K562 (cell line): ENCODE results near the gene FGF9. TPM values are rescaled to one million over a fixed set of nuclear protein-coding genes. Genes with fewer than 3 reads are reported as not detected.

ENCODE experiments used
- ATAC-seq: fragments of 200-7000 bp; cut with Tn5 transposase; 3 replicates; pipeline ENCODE4 v1.9.1; 2020; ENCODE audit warnings: moderate library complexity
- BruUV-seq: library from RNA; stranded (reverse); fragments of 400-500 nt; replicated peaks from 2 replicates; lab custom pipeline; 2021; lab: Mats Ljungman, UMichigan
- CTCF ChIA-PET: fragments of 300-600 bp; formaldehyde crosslinking; extraction: SDS; loops from one replicate; lab custom pipeline; 2021; ENCODE audit warnings: low intra/inter-chr PET ratio; lab: Yijun Ruan, JAX
- POLR2A ChIA-PET: fragments of 300-600, 350-650 bp; sonication (Branson Sonifier 250); formaldehyde crosslinking; extraction: SDS; loops from one replicate; lab custom pipeline; 2021; ENCODE audit warnings: antibody characterized with exemption, inconsistent platforms; lab: Yijun Ruan, JAX
- DNase-seq, 4 experiments: peaks; one replicate each; pipeline versions ENCODE4 v3.0.0 to v3.0.0-alpha.2; 2011 to 2018; ENCODE audit warnings: low spot score in 3 of 4, mixed read lengths in 3 of 4; ENCODE audit errors: extremely low read depth in 1 of 4
- FAIRE-seq: peaks from 2 replicates; lab custom pipeline; 2011; peaks lifted over from hg19 to GRCh38; lab: Jason Lieb, UNC
- H2AFZ ChIP-seq: 2 replicates; pipeline ENCODE4 v1.6.0; 2011; ENCODE audit warnings: low read depth, low read length, control low read depth, inconsistent platforms
- H3K27ac ChIP-seq: fragments of 200-600 bp; 3 replicates; pipeline ENCODE4 v1.8.0; 2011; ENCODE audit warnings: low read depth, mild to moderate bottlenecking, control low read depth, inconsistent platforms, low read length, moderate library complexity, mixed read lengths; ENCODE audit errors: extremely low read depth
- H3K27me3 ChIP-seq, 2 experiments: fragments of 300-600 bp in 1 of 2; 2 replicates in 1 of 2; 3 replicates in 1 of 2; pipeline versions ENCODE4 v1.6.0 to v1.8.0; 2011; ENCODE audit warnings: inconsistent platforms in 2 of 2, low read length in 2 of 2, mild to moderate bottlenecking in 1 of 2, mixed read lengths in 1 of 2, moderate library complexity in 1 of 2; ENCODE audit not compliant: control insufficient read depth in 2 of 2, insufficient read depth in 2 of 2
- H3K36me3 ChIP-seq: fragments of 300-600 bp; 3 replicates; pipeline ENCODE4 v1.8.0; 2011; ENCODE audit warnings: mild to moderate bottlenecking, low read length, inconsistent platforms; ENCODE audit not compliant: control insufficient read depth, insufficient read depth
- H3K4me1 ChIP-seq, 2 experiments: fragments of 200-600 bp in 1 of 2; replicated peaks in 1 of 2; 2 replicates in 1 of 2; 3 replicates in 1 of 2; pipeline versions ENCODE4 v1.5.1 to v1.8.0; 2011; ENCODE audit warnings: inconsistent platforms in 2 of 2, low read length in 2 of 2, mild to moderate bottlenecking in 1 of 2, mixed read lengths in 1 of 2, moderate library complexity in 1 of 2; ENCODE audit not compliant: control insufficient read depth in 2 of 2, insufficient read depth in 2 of 2
- H3K4me2 ChIP-seq: 2 replicates; pipeline ENCODE4 v1.6.1; 2011; ENCODE audit warnings: low read length, control low read depth, inconsistent platforms, mixed read lengths; ENCODE audit not compliant: insufficient read depth
- H3K4me3 ChIP-seq: fragments of 200-600 bp; sonication (generic), shearing (Covaris generic); 2 replicates; pipeline ENCODE4 v1.5.1; 2016; ENCODE audit warnings: control low read depth, inconsistent platforms
- H3K79me2 ChIP-seq: fragments of 200-600 bp; 3 replicates; pipeline ENCODE4 v1.8.0; 2011; ENCODE audit warnings: low read length, inconsistent platforms; ENCODE audit not compliant: control insufficient read depth, insufficient read depth
- H3K9ac ChIP-seq, 2 experiments: 2 replicates each; pipeline versions ENCODE4 v1.6.0 to v1.6.1; 2011; ENCODE audit warnings: low read depth in 2 of 2, low read length in 2 of 2, control low read depth in 1 of 2, inconsistent platforms in 1 of 2, mild to moderate bottlenecking in 1 of 2, mixed read lengths in 1 of 2; ENCODE audit not compliant: insufficient read depth in 1 of 2
- H3K9me1 ChIP-seq: one replicate; pipeline ENCODE4 v1.6.0; 2011; ENCODE audit warnings: inconsistent platforms, mild to moderate bottlenecking, low read length, moderate library complexity; ENCODE audit not compliant: control insufficient read depth, insufficient read depth
- H3K9me3 ChIP-seq: replicated peaks from 2 replicates; pipeline ENCODE4 v1.5.1; 2011; ENCODE audit warnings: low read depth, low read length, inconsistent platforms; ENCODE audit not compliant: control insufficient read depth, insufficient read depth
- H4K20me1 ChIP-seq: replicated peaks from 2 replicates; pipeline ENCODE4 v1.6.1; 2011; ENCODE audit warnings: low read length, inconsistent platforms, mixed read lengths; ENCODE audit not compliant: control insufficient read depth, insufficient read depth
- HEY1 ChIP-seq: fragments of 250-450 bp; sonication (Bioruptor Pico); IDR thresholded peaks from 2 replicates; pipeline ENCODE4 v1.5.0; 2020; ENCODE audit warnings: mild to moderate bottlenecking, moderate library complexity, borderline replicate concordance
- HNRNPH1 ChIP-seq: fragments of 200-400 bp; formaldehyde crosslinking; optimal IDR thresholded peaks from 2 replicates; pipeline ENCODE3; 2017; ENCODE audit warnings: low read depth, mild to moderate bottlenecking, low read length, moderate library complexity
- KDM4B ChIP-seq, 2 experiments: fragments of 450-650 bp in 1 of 2; sonication (generic) in 1 of 2; IDR thresholded peaks; 2 replicates each; pipeline ENCODE4 v1.6.1; 2016 to 2017; ENCODE audit warnings: borderline replicate concordance in 2 of 2, antibody characterized with exemption in 1 of 2, low read depth in 1 of 2, mild to moderate bottlenecking in 1 of 2
- NR1H2 ChIP-seq: sonication (generic); formaldehyde crosslinking; IDR thresholded peaks from 2 replicates; pipeline ENCODE4 v1.4.0; 2020; ENCODE audit warnings: mild to moderate bottlenecking, missing genetic modification reagents
- NR2C1 ChIP-seq, 2 experiments: fragments of 450-650 bp; IDR thresholded peaks; 2 replicates each; pipeline ENCODE4 v1.6.1; 2017; ENCODE audit warnings: mild to moderate bottlenecking in 2 of 2, antibody characterized with exemption in 1 of 2, inconsistent platforms in 1 of 2, missing compliant biosample characterization in 1 of 2, missing genetic modification characterization in 1 of 2
- POLR2A ChIP-seq: fragments of 450-650 bp; conservative IDR thresholded peaks from 2 replicates; pipeline ENCODE4 v1.6.1; 2016
- POLR3G ChIP-seq: IDR thresholded peaks from 2 replicates; pipeline ENCODE4 v1.6.1; 2011; ENCODE audit not compliant: insufficient read length, insufficient replicate concordance; ENCODE audit errors: extremely low read depth
- RFX1 ChIP-seq: fragments of 450-650 bp; IDR thresholded peaks from 2 replicates; pipeline ENCODE4 v1.6.1; 2016; ENCODE audit warnings: mild to moderate bottlenecking, moderate library complexity
- SMARCA5 ChIP-seq: fragments of 450-650 bp; IDR thresholded peaks from 2 replicates; pipeline ENCODE4 v1.6.1; 2016
- TFAM ChIP-seq: fragments of 250-450 bp; sonication (Bioruptor Pico); conservative IDR thresholded peaks from 2 replicates; pipeline ENCODE4 v1.5.0; 2021; ENCODE audit warnings: mild to moderate bottlenecking, moderate library complexity
- ZBTB7A ChIP-seq: IDR thresholded peaks from 2 replicates; pipeline ENCODE4 v1.6.1; 2011; ENCODE audit warnings: low read depth, mild to moderate bottlenecking, low read length, moderate library complexity, borderline replicate concordance; ENCODE audit not compliant: control insufficient read depth
- ZNF384 ChIP-seq: IDR thresholded peaks from 2 replicates; pipeline ENCODE4 v1.6.1; 2012; ENCODE audit warnings: low read depth, low read length, improper control_type of control experiment
- WGBS: fragments of 100-300 bp; shearing (Covaris generic); methylation state at CpG from one replicate; pipeline ENCODE4 v1.1.6; 2016; ENCODE audit warnings: low coverage, mixed read lengths; ENCODE audit not compliant: insufficient coverage; ENCODE audit errors: missing lambda C conversion rate; 5-methylcytosine and 5-hydroxymethylcytosine counted together
- in situ Hi-C: fragments of 300-500 bp; cut with MboI; formaldehyde crosslinking; loops from 4 replicates; pipeline ENCODE4 v1.15.0; 2018; ENCODE audit warnings: inconsistent platforms, mixed read lengths
- intact Hi-C: fragments of 100-400 bp; cut with micrococcal nuclease; formaldehyde crosslinking; loops from 2 replicates; pipeline ENCODE4 v1.14.2; 2022
- polyA plus RNA-seq, 8 experiments: library from polyadenylated mRNA; depleted of rRNA in 4 of 8; stranded (reverse) in 5 of 8; unstranded in 3 of 8; fragments of >200 nt; fragmentation: Nextera tagmentation in 2 of 8; fragmentation: Illumina TruSeq in 1 of 8; extraction: Ambion mirVana in 2 of 8; extraction: Trizol in 1 of 8; gene quantifications; 2 replicates each; pipeline versions ENCODE4 v1.2.1 to v1.2.3, GENCODE V29; 2011 to 2014; ENCODE audit warnings: inconsistent platforms in 1 of 8, missing spikeins in 1 of 8
- total RNA-seq, 7 experiments: library from RNA; depleted of rRNA in 6 of 7; stranded (reverse); fragments of >200 nt in 6 of 7; fragmentation: Illumina TruSeq in 2 of 7; extraction: Trizol in 2 of 7; gene quantifications; 2 replicates each; pipeline versions ENCODE4 v1.2.1 to v1.2.3, GENCODE V29; 2011 to 2021; ENCODE audit warnings: low replicate concordance in 1 of 7
- TF ChIP-seq, protein P1 (sequence below), 2 experiments: IDR thresholded peaks; 2 replicates each; pipeline ENCODE4 v1.6.1; 2011; ENCODE audit warnings: borderline replicate concordance in 1 of 2, control low read depth in 1 of 2, low read depth in 1 of 2, low read length in 1 of 2, mild to moderate bottlenecking in 1 of 2, mixed read lengths in 1 of 2, moderate library complexity in 1 of 2; ENCODE audit not compliant: insufficient read depth in 1 of 2, insufficient read length in 1 of 2, poor library complexity in 1 of 2, severe bottlenecking in 1 of 2; ENCODE audit errors: extremely low read depth in 1 of 2
- TF ChIP-seq, protein P2 (sequence below): sonication (generic); formaldehyde crosslinking; IDR thresholded peaks from 2 replicates; pipeline ENCODE4 v1.8.0; 2022; ENCODE audit warnings: missing genetic modification reagents, mild to moderate bottlenecking, moderate library complexity, borderline replicate concordance
- TF ChIP-seq, protein P3 (sequence below): sonication (generic); formaldehyde crosslinking; IDR thresholded peaks from 2 replicates; pipeline ENCODE4 v1.8.0; 2022; ENCODE audit warnings: mild to moderate bottlenecking, low read depth, missing genetic modification reagents

The FGF9 gene
- total and polyA plus RNA-seq, 9 of the 15 experiments (the other 6 are each of a cell fraction or from before 2014, with no cell fraction given) = not detected

DNA sequence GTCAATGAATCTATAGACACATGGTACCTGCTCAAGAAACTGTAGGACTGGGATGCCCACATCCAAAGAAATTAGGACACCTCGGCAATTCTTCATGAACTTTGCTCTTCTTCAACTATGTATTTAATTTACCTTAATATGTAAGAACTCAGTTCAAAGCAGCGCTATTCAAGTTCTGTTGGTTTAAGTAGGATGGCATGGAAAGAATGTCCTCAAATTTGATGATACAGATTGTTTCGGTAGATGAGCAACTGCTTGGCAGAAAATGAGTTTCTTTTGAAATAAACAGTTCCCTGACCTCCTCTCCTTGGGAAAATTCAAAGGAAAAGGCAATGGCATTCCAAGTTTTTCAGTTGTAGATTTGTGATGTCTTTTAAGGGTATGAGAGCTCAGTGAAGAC, 36.7 kb downstream of the FGF9 start:
- Histone ChIP-seq H3K9me3 (no peaks in the 10 kb centered on the region), H4K20me1 (no peaks in the 10 kb centered on the region), H3K9ac (no peak overlapping the region), H3K36me3 (no peaks in the 10 kb centered on the region), H3K27ac (no peak overlapping the region), H3K9me1 (no peaks in the 10 kb centered on the region), H3K4me3 (no peak overlapping the region), H3K4me1 (no peaks in the 10 kb centered on the region), H2AFZ (no peak overlapping the region), H3K79me2 (no peaks in the 10 kb centered on the region), H3K4me2 (no peak overlapping the region), H3K27me3 (no peaks in the 10 kb centered on the region)
- TF ChIP-seq, protein P1, sequence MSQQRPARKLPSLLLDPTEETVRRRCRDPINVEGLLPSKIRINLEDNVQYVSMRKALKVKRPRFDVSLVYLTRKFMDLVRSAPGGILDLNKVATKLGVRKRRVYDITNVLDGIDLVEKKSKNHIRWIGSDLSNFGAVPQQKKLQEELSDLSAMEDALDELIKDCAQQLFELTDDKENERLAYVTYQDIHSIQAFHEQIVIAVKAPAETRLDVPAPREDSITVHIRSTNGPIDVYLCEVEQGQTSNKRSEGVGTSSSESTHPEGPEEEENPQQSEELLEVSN (IDR thresholded peaks at IDR 0.05; ENCODE audit: borderline replicate concordance in 1 of 2, extremely low read depth in 1 of 2, insufficient read depth in 1 of 2, insufficient read length in 1 of 2, low read depth in 1 of 2, low read length in 1 of 2, poor library complexity in 1 of 2, severe bottlenecking in 1 of 2) = no peak
- TF ChIP-seq RFX1 = no peak
- TF ChIP-seq KDM4B (IDR thresholded peaks at IDR 0.05; ENCODE audit: borderline replicate concordance in 2 of 2, low read depth in 1 of 2) = no peak
- TF ChIP-seq NR1H2 (CRISPR knock-in tag) = no peak
- TF ChIP-seq POLR2A = no peak
- no peak for TF ChIP-seq HEY1
- TF ChIP-seq NR2C1 (IDR thresholded peaks at IDR 0.05) = no peak
- TF ChIP-seq NR2C1 (tag; IDR thresholded peaks at IDR 0.05) = no peak
- TF ChIP-seq ZNF384 = no peak
- no peak for TF ChIP-seq TFAM
- TF ChIP-seq HNRNPH1 = no peak
- TF ChIP-seq, protein P2, sequence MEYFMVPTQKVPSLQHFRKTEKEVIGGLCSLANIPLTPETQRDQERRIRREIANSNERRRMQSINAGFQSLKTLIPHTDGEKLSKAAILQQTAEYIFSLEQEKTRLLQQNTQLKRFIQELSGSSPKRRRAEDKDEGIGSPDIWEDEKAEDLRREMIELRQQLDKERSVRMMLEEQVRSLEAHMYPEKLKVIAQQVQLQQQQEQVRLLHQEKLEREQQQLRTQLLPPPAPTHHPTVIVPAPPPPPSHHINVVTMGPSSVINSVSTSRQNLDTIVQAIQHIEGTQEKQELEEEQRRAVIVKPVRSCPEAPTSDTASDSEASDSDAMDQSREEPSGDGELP (CRISPR knock-in tag) = no peak
- TF ChIP-seq ZBTB7A = no peak
- TF ChIP-seq SMARCA5 = no peak
- TF ChIP-seq, protein P3, sequence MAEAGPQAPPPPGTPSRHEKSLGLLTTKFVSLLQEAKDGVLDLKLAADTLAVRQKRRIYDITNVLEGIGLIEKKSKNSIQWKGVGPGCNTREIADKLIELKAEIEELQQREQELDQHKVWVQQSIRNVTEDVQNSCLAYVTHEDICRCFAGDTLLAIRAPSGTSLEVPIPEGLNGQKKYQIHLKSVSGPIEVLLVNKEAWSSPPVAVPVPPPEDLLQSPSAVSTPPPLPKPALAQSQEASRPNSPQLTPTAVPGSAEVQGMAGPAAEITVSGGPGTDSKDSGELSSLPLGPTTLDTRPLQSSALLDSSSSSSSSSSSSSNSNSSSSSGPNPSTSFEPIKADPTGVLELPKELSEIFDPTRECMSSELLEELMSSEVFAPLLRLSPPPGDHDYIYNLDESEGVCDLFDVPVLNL (CRISPR knock-in tag) = no peak
- no peak for TF ChIP-seq POLR3G
- no peak for DNase-seq
- intact Hi-C loops = no loop called here
- in situ Hi-C loops = no loop called here
- 0% methylated on average over 3 of the region's 3 CpGs for WGBS
- ChIA-PET CTCF (no interaction called here), POLR2A (interaction anchor here (0.6 kb wide), 1 partner anchor 63 kb away, joined by 3 read pairs; no protein-coding TSS in a partner anchor)
- no TSS peak for BruUV-seq
- ATAC-seq = no peak
- FAIRE-seq = no peak
